ENCODE results near the gene MESD. TPM values are rescaled to one million over a fixed set of nuclear protein-coding genes. Genes with fewer than 3 reads are reported as not detected.

Gene MESD
- total and polyA plus RNA-seq, 8 donors: 24.2 to 44.1 (median 42.7) TPM

- peaks cover 0 to 83% of the 10 kb centered on the region in 2 donors for H3K36me3 ChIP-seq
These were observed 39.9 kb downstream of the MESD start for GRCh38 chr15:80949756-80950155.

GRCh38 chr15:80948651-80949292, 40.8 kb downstream of the MESD start:
- ATAC-seq (no peak), DNase-seq (no peak)
- TF ChIP-seq CTCF (IDR thresholded peaks at IDR 0.05): no peak
- Histone ChIP-seq H3K36me3 (peaks cover 0 to 93% of the 10 kb centered on the region in 2 donors), H3K9me3 (no peaks in the 10 kb centered on the region), H3K4me3 (no peak overlapping the region), H3K27ac (no peak overlapping the region), H3K27me3 (no peaks in the 10 kb centered on the region), H3K4me1 (no peaks in the 10 kb centered on the region)
- intact Hi-C loops (cut with DNase I): no loop called here

More at GRCh38 chr15:80949756-80950155, 39.9 kb downstream of the MESD start:
- Histone ChIP-seq H3K4me1 (no peaks in the 10 kb centered on the region), H3K9me3 (no peaks in the 10 kb centered on the region), H3K27ac (no peak overlapping the region), H3K27me3 (no peaks in the 10 kb centered on the region), H3K4me3 (no peak overlapping the region)
- TF ChIP-seq CTCF (IDR thresholded peaks at IDR 0.05): no peak
- DNase-seq: no peak
- ATAC-seq: no peak
- intact Hi-C loops (cut with DNase I): no loop called here

- TF ChIP-seq CTCF (IDR thresholded peaks at IDR 0.05): no peak
- no peaks in the 10 kb centered on the region for H3K4me1 ChIP-seq
- H3K36me3 ChIP-seq: peaks cover 0 to 100% of the 10 kb centered on the region in 2 donors
- no peak overlapping the region for H3K27ac ChIP-seq
- H3K4me3 ChIP-seq: no peak overlapping the region
- intact Hi-C loops (cut with DNase I): no loop called here
- no peaks in the 10 kb centered on the region for H3K27me3 ChIP-seq
- ATAC-seq (no peak), DNase-seq (peak in 1 of 4 donors; percentile 14)
- no peaks in the 10 kb centered on the region for H3K9me3 ChIP-seq
These were observed 43.0 kb downstream of the MESD start for GRCh38 chr15:80946576-80946975.

DNA sequence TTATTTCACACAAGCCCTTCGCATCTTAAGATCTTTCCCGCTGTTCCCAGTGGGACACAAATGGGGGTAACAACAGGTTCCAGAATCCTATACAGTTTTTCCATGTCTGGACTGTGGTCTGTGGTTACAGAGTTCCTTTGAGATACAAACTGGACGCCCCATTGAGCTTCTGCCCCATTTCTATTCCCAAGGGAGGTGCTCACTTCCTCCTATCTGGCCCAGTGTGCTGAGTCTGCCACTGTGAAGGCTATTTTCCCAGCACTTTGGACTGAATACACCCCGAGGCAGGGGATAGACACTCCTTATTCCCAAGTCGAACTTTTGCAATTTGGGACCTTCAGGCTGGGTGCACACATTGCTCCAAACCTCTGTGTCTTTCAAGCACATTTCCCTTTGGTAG, 44.0 kb downstream of the MESD start:
- Histone ChIP-seq H3K27ac (no peak overlapping the region), H3K9me3 (no peaks in the 10 kb centered on the region), H3K27me3 (no peaks in the 10 kb centered on the region), H3K4me3 (no peak overlapping the region), H3K4me1 (no peaks in the 10 kb centered on the region), H3K36me3 (peaks cover 0 to 100% of the 10 kb centered on the region in 2 donors)
- intact Hi-C loops (cut with DNase I): no loop called here
- TF ChIP-seq CTCF (IDR thresholded peaks at IDR 0.05): no peak
- no peak for ATAC-seq
- DNase-seq: no peak

GRCh38 chr15:80944818-80945217, 44.8 kb downstream of the MESD start:
- Histone ChIP-seq H3K4me3 (no peak overlapping the region), H3K9me3 (no peaks in the 10 kb centered on the region), H3K36me3 (peaks cover 0 to 100% of the 10 kb centered on the region in 2 donors), H3K4me1 (no peaks in the 10 kb centered on the region), H3K27ac (no peak overlapping the region), H3K27me3 (no peaks in the 10 kb centered on the region)
- DNase-seq (no peak), ATAC-seq (no peak)
- intact Hi-C loops (cut with DNase I): no loop called here
- no peak for TF ChIP-seq CTCF (IDR thresholded peaks at IDR 0.05)
